Prostate gland (tissue), 2 donors: ENCODE measurements around the gene ISG15.

Experiments
- CTCF ChIP-seq, 4 experiments: fragments of 200-600 bp in 2 of 4; fragments of 450-650 bp in 2 of 4; sonication (generic) in 2 of 4; IDR thresholded peaks; 1 replicate in 3 of 4; 2 replicates in 1 of 4; pipeline ENCODE4 v1.5.1; 2016 to 2019; ENCODE audit warnings: antibody characterized with exemption in 4 of 4, mild to moderate bottlenecking in 2 of 4, moderate library complexity in 2 of 4
- POLR2A ChIP-seq: fragments of 450-650 bp; IDR thresholded peaks from one replicate; pipeline ENCODE4 v1.6.1; 2016; ENCODE audit warnings: antibody characterized with exemption, mild to moderate bottlenecking
- POLR2AphosphoS5 ChIP-seq: sonication (generic); formaldehyde crosslinking; IDR thresholded peaks from one replicate; pipeline ENCODE4 v1.6.1; 2017; ENCODE audit warnings: antibody characterized with exemption

DNA sequence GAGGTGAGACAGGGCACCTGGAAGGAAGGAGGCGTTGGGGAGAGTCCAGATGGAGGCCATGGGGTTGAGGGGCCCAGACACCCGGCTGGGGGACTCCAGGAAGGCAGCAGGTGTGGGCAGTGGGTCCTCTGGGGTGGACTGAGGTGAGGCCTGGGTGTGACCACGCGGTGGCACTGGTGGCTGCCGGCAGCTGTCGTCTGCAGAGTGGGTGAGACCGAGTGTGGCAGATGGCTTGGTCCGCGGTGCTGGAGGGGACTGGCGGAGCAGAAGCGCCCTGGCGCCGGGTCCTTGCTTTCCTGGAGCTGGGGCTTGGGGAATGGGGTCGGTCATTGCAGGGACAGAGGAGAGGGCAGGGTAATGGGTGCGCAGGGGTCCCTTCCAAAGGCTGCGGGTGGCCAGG, 19.1 kb downstream of the ISG15 start:
- TF ChIP-seq CTCF (IDR thresholded peaks at IDR 0.05) (no peak), POLR2A (no peak), POLR2AphosphoS5 (no peak)
